ENCODE data around the gene ENTPD5.

ENTPD5 gene, protein sequence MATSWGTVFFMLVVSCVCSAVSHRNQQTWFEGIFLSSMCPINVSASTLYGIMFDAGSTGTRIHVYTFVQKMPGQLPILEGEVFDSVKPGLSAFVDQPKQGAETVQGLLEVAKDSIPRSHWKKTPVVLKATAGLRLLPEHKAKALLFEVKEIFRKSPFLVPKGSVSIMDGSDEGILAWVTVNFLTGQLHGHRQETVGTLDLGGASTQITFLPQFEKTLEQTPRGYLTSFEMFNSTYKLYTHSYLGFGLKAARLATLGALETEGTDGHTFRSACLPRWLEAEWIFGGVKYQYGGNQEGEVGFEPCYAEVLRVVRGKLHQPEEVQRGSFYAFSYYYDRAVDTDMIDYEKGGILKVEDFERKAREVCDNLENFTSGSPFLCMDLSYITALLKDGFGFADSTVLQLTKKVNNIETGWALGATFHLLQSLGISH

GRCh38 chr14:74018586-74019407 is at the start of gene ENTPD5, which contains the start of gene BBOF1:
ENTPD5 (minus strand) TSS chr14:74019288; CDS start chr14:73988102, 31,186 bp downstream.
BBOF1 (plus strand) TSS chr14:74019349; CDS start chr14:74019479, 130 bp downstream.
- TF ChIP-seq, protein P1, sequence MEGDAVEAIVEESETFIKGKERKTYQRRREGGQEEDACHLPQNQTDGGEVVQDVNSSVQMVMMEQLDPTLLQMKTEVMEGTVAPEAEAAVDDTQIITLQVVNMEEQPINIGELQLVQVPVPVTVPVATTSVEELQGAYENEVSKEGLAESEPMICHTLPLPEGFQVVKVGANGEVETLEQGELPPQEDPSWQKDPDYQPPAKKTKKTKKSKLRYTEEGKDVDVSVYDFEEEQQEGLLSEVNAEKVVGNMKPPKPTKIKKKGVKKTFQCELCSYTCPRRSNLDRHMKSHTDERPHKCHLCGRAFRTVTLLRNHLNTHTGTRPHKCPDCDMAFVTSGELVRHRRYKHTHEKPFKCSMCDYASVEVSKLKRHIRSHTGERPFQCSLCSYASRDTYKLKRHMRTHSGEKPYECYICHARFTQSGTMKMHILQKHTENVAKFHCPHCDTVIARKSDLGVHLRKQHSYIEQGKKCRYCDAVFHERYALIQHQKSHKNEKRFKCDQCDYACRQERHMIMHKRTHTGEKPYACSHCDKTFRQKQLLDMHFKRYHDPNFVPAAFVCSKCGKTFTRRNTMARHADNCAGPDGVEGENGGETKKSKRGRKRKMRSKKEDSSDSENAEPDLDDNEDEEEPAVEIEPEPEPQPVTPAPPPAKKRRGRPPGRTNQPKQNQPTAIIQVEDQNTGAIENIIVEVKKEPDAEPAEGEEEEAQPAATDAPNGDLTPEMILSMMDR (IDR thresholded peaks at IDR 0.05; ENCODE audit: insufficient read depth, low read depth, low read length, missing control alignments): no peak
- H3K4me3 ChIP-seq (ENCODE audit: low read length): peak within 1 kb of the TSS; percentile 77
- peak; percentile 86 for DNase-seq (ENCODE audit: low read depth)

GRCh38 chr14:74065746-74066575 is 46.9 kb upstream of the ENTPD5 start:
- no peak for DNase-seq (ENCODE audit: low read depth)
- no peak overlapping the region for H3K4me3 ChIP-seq (ENCODE audit: low read length)
- TF ChIP-seq, protein P1 (IDR thresholded peaks at IDR 0.05; ENCODE audit: insufficient read depth, low read depth, low read length, missing control alignments): no peak

DNA sequence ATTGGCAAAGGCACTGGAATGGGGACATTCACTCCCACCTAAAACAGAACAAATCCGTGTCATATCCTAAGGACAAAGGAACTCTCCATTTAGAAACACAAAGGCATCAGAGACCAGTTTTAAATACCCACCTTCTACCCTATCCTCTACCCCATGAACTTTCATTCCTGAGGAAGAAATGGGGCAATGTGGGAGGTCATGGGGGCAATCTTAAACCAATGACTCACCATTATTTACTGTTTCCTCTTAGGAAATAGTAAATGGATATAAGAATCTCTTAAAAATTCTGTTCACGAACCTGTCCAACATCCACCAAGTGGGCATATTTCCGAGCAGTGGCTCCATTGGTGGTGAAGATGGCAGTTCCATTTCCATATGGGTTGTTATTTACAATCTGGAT is 45.8 kb upstream of the ENTPD5 start:
- H3K4me3 ChIP-seq (ENCODE audit: low read length): no peak overlapping the region
- DNase-seq (ENCODE audit: low read depth): no peak
- TF ChIP-seq, protein P1 (IDR thresholded peaks at IDR 0.05; ENCODE audit: insufficient read depth, low read depth, low read length, missing control alignments): no peak

DNA sequence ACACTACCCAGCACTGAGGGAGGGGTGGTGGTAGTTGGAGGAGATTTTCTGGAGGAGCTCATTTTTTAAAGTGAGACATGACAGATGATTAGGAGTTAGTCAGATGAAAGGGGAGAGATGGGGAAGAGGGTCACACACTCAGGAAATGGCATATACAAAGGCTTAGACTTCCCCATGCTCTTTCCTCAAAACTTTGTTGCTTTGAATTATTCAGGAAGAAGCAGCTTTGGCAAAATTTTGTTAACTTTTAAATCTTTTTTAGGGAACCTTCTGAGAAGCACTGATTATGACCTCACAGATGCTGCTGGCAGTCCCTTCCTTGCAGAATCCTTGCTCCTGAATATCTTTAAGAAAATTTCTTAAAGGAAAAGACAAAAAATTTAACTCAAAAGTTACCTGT is 45.3 kb upstream of the ENTPD5 start:
- DNase-seq (ENCODE audit: low read depth): no peak

DNA sequence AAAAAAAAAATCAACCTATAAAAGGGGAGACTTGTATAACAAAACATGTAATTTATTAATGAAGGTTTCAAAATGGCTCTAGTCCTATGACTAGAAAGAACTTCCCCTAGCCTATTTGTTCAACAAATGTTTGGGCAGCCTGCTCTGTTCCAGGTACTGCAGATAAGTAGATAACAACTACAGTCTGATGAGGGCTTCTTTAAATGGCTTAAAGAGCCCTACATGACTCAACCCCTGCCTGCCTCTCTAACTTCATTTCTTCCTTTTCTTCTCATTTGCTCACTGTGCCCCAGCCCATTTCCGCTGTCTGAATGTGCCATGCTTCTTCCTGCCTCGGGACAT is 43.7 kb upstream of the ENTPD5 start:
- TF ChIP-seq, protein P1 (IDR thresholded peaks at IDR 0.05; ENCODE audit: insufficient read depth, low read depth, low read length, missing control alignments): no peak
- no peak overlapping the region for H3K4me3 ChIP-seq (ENCODE audit: low read length)
- peak; percentile 38 for DNase-seq (ENCODE audit: low read depth)

More for the DNA sequence above, 45.3 kb upstream of the ENTPD5 start:
- no peak overlapping the region for H3K4me3 ChIP-seq (ENCODE audit: low read length)
- TF ChIP-seq, protein P1 (IDR thresholded peaks at IDR 0.05; ENCODE audit: insufficient read depth, low read depth, low read length, missing control alignments): no peak

DNA sequence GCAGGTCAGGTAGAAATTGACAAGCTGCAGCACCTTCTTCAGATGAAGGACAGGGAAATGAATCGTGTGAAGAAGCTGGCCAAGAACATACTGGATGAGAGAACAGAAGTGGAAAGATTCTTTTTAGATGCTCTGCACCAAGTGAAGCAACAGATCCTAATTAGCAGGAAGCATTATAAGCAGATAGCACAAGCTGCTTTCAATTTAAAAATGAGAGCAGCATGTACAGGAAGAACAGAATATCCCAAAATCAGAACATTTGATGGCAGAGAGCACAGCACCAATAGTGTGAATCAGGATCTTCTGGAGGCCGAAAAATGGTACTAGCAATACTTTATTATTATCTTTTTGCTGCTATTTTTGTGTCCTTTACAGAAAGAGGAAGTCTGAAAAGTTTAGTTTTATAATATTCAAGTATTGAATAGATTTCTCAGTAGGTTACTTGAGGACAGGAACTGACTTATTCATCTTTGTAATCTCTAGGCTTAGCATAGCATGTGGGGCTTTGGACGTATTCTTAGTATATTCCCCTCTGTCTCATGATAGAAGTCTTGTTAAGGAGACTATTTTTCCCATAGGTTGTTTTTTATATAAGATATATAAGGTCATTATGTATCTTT is 30.9 kb upstream of the ENTPD5 start:
- TF ChIP-seq, protein P1 (IDR thresholded peaks at IDR 0.05; ENCODE audit: insufficient read depth, low read depth, low read length, missing control alignments): no peak
- H3K4me3 ChIP-seq (ENCODE audit: low read length): no peak overlapping the region
- DNase-seq (ENCODE audit: low read depth): no peak

All from epithelial cell of esophagus (primary cell).